Testis (tissue), 3 donors: ENCODE data around the gene RFXAP. TPM values are rescaled to one million over a fixed set of nuclear protein-coding genes. Genes with fewer than 3 reads are reported as not detected.

Experiments
- DNase-seq: peaks from one replicate; pipeline ENCODE4 v3.0.0-alpha.2; 2019
- H3K27ac ChIP-seq, 2 donors: fragments of 200-600 bp; sonication (generic); one replicate each; pipeline ENCODE4 v1.5.1; 2019
- H3K27me3 ChIP-seq: fragments of 200-600 bp; sonication (generic); one replicate; pipeline ENCODE4 v1.5.1; 2019
- H3K36me3 ChIP-seq: fragments of 200-600 bp; sonication (generic); one replicate; pipeline ENCODE4 v1.5.1; 2017; ENCODE audit warnings: low read depth; ENCODE audit errors: missing control alignments
- H3K4me1 ChIP-seq: fragments of 200-600 bp; sonication (generic); one replicate; pipeline ENCODE4 v1.5.1; 2019
- H3K4me3 ChIP-seq, 2 donors: fragments of 200-600 bp; sonication (generic); one replicate each; pipeline ENCODE4 v1.5.1; 2017 to 2019
- H3K9me3 ChIP-seq: fragments of 200-600 bp; sonication (generic); one replicate; pipeline ENCODE4 v1.5.1; 2017
- CTCF ChIP-seq, 3 experiments: fragments of 450-650 bp in 2 of 3; fragments of 200-600 bp in 1 of 3; sonication (generic) in 1 of 3; IDR thresholded peaks; one replicate each; pipeline ENCODE4 v1.5.1; 2016 to 2019; ENCODE audit warnings: antibody characterized with exemption in 3 of 3, mild to moderate bottlenecking in 2 of 3, moderate library complexity in 1 of 3
- POLR2A ChIP-seq: fragments of 450-650 bp; IDR thresholded peaks from one replicate; pipeline ENCODE4 v1.6.1; 2017; ENCODE audit warnings: antibody characterized with exemption, mild to moderate bottlenecking, moderate library complexity
- WGBS, 2 donors: methylation state at CpG; one replicate each; pipeline ENCODE4 v1.1.5; 2018; 5-methylcytosine and 5-hydroxymethylcytosine counted together
- intact Hi-C: fragments of 100-400 bp; cut with DNase I; formaldehyde crosslinking; loops from one replicate; pipeline ENCODE4 v1.15.1; 2023; ENCODE audit warnings: low total_unique reads
- polyA plus RNA-seq: library from polyadenylated mRNA; stranded (reverse); fragments of 350-450 nt; fragmentation: Illumina TruSeq; extraction: RNeasy Lipid Tissue Mini Kit (QIAGEN cat#74804); gene quantifications from one replicate; pipeline ENCODE4 v1.2.3, GENCODE V29; 2014; ENCODE audit warnings: low read depth, low replicate concordance; ENCODE audit not compliant: insufficient read depth
- total RNA-seq, 2 donors: library from RNA; depleted of rRNA; stranded (reverse); fragments of >200 nt; gene quantifications; one replicate each; pipeline ENCODE4 v1.2.3, GENCODE V29; 2016

The RFXAP gene
- total and polyA plus RNA-seq, 3 donors from 2014 or later = 6.6 to 11.1 (median 10.3) TPM

DNA sequence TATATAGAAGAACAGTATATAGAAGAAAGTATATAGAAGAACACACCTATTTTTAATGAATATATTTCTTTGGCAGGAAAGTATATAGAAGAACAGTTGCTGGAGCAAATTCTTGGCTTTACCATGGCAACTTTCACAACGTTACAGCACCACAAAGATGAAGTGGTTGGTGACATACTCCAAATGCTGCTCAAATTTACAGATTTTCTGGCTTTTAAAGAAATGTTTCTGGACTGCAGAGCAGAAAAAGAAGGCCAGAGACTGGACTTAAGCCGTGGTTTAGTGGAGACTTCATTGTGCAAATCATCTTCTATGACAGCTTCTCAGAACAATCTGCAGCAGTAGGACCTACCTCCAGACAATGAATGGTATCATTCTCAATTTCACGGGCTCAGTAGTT lies 24.3 kb upstream of the RFXAP start:
- Histone ChIP-seq H3K36me3 (no peaks in the 10 kb centered on the region), H3K27me3 (no peaks in the 10 kb centered on the region), H3K4me1 (no peaks in the 10 kb centered on the region), H3K27ac (no peak overlapping the region), H3K4me3 (no peak overlapping the region), H3K9me3 (no peaks in the 10 kb centered on the region)
- TF ChIP-seq POLR2A (no peak), CTCF (IDR thresholded peaks at IDR 0.05) (no peak)
- no peak for DNase-seq
- WGBS, 2 donors = 74 to 77% methylated on average over 3 of the region's 3 CpGs
- intact Hi-C loops = no loop called here

DNA sequence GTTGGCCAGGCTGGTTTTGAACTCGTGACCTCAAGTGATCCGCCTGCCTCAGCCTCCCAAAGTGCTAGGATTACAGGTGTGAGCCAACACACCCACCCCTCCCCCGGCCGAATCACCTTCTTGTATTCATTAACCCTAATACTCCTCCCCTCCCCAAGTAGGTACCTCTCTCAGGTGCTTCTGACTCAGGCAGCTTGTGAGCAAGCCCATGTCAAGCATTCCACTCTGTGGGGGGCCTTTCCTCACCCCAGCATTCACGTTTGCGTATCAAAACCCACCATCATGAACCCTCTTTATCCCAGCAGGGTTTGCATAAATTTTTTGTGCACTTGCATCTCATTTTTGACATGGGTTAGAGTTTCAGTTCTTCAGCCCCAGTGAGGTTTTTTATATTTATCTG lies 23.6 kb upstream of the RFXAP start:
- no peaks in the 10 kb centered on the region for H3K4me1 ChIP-seq
- WGBS, 2 donors = 68 to 75% methylated on average over 6 of the region's 6 CpGs
- H3K4me3 ChIP-seq = no peak overlapping the region
- H3K27me3 ChIP-seq = no peaks in the 10 kb centered on the region
- no peaks in the 10 kb centered on the region for H3K9me3 ChIP-seq
- no peaks in the 10 kb centered on the region for H3K36me3 ChIP-seq
- intact Hi-C loops = no loop called here
- no peak for DNase-seq
- H3K27ac ChIP-seq = no peak overlapping the region
- TF ChIP-seq POLR2A (no peak), CTCF (IDR thresholded peaks at IDR 0.05) (no peak)

GRCh38 chr13:36796052-36796451 lies 23.0 kb upstream of the RFXAP start:
- intact Hi-C loops = no loop called here
- no peaks in the 10 kb centered on the region for H3K27me3 ChIP-seq

DNA sequence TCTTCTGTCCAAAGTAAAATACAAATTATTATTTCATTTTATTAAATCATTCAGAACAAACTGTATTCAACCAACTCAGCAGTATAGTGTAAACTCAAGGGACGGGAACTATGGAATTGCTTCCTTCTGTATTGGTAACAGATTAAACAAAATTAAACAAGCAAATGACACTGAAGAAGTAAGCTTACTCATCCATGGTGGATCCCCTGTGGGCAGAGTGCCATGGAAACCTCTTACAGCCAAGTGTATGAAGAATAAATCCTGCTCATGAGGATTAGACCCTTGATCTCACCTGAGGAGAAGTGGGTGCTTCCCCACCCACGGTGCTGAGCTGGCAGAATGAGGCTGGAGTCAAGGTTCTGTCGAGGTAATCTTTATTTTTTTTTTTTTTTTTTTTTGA lies 18.0 kb upstream of the RFXAP start:
- TF ChIP-seq CTCF (IDR thresholded peaks at IDR 0.05) = no peak
- TF ChIP-seq POLR2A = no peak
- no peak overlapping the region for H3K27ac ChIP-seq
- no peaks in the 10 kb centered on the region for H3K4me1 ChIP-seq
- intact Hi-C loops = no loop called here
- no peak for DNase-seq
- no peak overlapping the region for H3K4me3 ChIP-seq
- no peaks in the 10 kb centered on the region for H3K9me3 ChIP-seq
- H3K36me3 ChIP-seq = no peaks in the 10 kb centered on the region
- no peaks in the 10 kb centered on the region for H3K27me3 ChIP-seq
- 59 to 60% methylated on average over 3 of the region's 3 CpGs for WGBS, 2 donors

More at GRCh38 chr13:36796052-36796451, 23.0 kb upstream of the RFXAP start:
- TF ChIP-seq CTCF (IDR thresholded peaks at IDR 0.05) (no peak), POLR2A (no peak)
- Histone ChIP-seq H3K4me1 (no peaks in the 10 kb centered on the region), H3K27ac (no peak overlapping the region), H3K9me3 (no peaks in the 10 kb centered on the region), H3K4me3 (no peak overlapping the region), H3K36me3 (no peaks in the 10 kb centered on the region)
- no peak for DNase-seq
- WGBS, 2 donors = 81 to 83% methylated on average over 3 of the region's 3 CpGs

GRCh38 chr13:36804588-36804987 lies 14.4 kb upstream of the RFXAP start:
- H3K4me1 ChIP-seq = no peaks in the 10 kb centered on the region
- DNase-seq = no peak
- TF ChIP-seq POLR2A (no peak), CTCF (IDR thresholded peaks at IDR 0.05) (no peak)
- no peaks in the 10 kb centered on the region for H3K36me3 ChIP-seq
- WGBS, 2 donors = 87 to 96% methylated on average over 6 of the region's 6 CpGs
- no peaks in the 10 kb centered on the region for H3K27me3 ChIP-seq
- no peak overlapping the region for H3K4me3 ChIP-seq
- no peaks in the 10 kb centered on the region for H3K9me3 ChIP-seq
- intact Hi-C loops = no loop called here
- no peak overlapping the region for H3K27ac ChIP-seq
